ENCODE data around the gene HK3.

DNA sequence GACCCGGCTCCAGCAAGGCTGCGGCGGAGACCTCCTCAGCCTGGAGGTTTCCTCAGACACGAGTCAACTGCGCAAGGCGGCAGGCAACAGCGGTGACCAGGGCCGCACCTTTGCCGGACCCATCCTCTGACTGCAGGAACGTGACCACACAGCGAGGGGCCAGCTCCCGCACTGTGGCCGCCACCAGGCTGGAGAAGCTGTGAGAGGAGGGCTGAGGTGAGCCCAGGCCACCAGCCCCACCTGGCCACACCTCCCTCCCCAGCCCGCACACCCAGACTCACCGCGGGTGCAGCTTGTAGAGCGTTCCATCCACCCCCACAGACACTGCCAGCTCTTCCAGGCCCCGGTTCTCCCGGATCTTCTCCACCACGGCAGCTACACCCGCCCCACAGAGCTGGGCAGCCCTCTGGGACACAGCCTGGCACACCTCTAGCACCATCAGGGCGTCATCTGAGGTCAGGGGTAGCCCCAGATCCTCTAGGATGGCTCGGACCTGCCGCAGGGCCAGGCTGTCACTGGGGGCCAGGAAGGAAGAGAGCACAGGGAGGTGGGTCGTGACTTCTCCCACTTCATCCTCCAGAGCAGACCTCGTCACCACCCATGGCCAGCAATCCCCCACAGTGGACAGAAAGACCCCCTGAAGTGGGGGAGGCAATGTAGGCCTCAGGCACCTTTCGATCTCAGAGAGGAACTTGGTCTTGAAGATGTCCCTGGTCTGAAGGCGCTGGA is 18.0 kb downstream of the HK3 start:
- TF ChIP-seq, protein P1, sequence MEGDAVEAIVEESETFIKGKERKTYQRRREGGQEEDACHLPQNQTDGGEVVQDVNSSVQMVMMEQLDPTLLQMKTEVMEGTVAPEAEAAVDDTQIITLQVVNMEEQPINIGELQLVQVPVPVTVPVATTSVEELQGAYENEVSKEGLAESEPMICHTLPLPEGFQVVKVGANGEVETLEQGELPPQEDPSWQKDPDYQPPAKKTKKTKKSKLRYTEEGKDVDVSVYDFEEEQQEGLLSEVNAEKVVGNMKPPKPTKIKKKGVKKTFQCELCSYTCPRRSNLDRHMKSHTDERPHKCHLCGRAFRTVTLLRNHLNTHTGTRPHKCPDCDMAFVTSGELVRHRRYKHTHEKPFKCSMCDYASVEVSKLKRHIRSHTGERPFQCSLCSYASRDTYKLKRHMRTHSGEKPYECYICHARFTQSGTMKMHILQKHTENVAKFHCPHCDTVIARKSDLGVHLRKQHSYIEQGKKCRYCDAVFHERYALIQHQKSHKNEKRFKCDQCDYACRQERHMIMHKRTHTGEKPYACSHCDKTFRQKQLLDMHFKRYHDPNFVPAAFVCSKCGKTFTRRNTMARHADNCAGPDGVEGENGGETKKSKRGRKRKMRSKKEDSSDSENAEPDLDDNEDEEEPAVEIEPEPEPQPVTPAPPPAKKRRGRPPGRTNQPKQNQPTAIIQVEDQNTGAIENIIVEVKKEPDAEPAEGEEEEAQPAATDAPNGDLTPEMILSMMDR (IDR thresholded peaks at IDR 0.05; ENCODE audit: low read depth, low read length, missing input control): no peak
- TF ChIP-seq, protein P2, sequence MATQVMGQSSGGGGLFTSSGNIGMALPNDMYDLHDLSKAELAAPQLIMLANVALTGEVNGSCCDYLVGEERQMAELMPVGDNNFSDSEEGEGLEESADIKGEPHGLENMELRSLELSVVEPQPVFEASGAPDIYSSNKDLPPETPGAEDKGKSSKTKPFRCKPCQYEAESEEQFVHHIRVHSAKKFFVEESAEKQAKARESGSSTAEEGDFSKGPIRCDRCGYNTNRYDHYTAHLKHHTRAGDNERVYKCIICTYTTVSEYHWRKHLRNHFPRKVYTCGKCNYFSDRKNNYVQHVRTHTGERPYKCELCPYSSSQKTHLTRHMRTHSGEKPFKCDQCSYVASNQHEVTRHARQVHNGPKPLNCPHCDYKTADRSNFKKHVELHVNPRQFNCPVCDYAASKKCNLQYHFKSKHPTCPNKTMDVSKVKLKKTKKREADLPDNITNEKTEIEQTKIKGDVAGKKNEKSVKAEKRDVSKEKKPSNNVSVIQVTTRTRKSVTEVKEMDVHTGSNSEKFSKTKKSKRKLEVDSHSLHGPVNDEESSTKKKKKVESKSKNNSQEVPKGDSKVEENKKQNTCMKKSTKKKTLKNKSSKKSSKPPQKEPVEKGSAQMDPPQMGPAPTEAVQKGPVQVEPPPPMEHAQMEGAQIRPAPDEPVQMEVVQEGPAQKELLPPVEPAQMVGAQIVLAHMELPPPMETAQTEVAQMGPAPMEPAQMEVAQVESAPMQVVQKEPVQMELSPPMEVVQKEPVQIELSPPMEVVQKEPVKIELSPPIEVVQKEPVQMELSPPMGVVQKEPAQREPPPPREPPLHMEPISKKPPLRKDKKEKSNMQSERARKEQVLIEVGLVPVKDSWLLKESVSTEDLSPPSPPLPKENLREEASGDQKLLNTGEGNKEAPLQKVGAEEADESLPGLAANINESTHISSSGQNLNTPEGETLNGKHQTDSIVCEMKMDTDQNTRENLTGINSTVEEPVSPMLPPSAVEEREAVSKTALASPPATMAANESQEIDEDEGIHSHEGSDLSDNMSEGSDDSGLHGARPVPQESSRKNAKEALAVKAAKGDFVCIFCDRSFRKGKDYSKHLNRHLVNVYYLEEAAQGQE (IDR thresholded peaks at IDR 0.05): no peak
- TF ChIP-seq JUND (IDR thresholded peaks at IDR 0.05) (no peak), GABPA (IDR thresholded peaks at IDR 0.05 in 1 of 2, conservative IDR thresholded peaks at IDR 0.05 in 1 of 2) (no peak), YY1 (IDR thresholded peaks at IDR 0.05) (no peak), NR2F2 (IDR thresholded peaks at IDR 0.05) (no peak), FOXA1 (IDR thresholded peaks at IDR 0.05) (no peak)
- TF ChIP-seq, protein P3, sequence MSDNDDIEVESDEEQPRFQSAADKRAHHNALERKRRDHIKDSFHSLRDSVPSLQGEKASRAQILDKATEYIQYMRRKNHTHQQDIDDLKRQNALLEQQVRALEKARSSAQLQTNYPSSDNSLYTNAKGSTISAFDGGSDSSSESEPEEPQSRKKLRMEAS (IDR thresholded peaks at IDR 0.05): no peak

All from liver (tissue), 3 donors.